OCI-LY1 (cell line): ENCODE results near the gene ORM2.

Source experiments
- H2AFZ ChIP-seq: fragments of 200-600 bp; sonication (generic), shearing (Covaris generic); 2 replicates; pipeline ENCODE4 v1.6.0; 2014; ENCODE audit warnings: antibody characterized with exemption, mild to moderate bottlenecking, low read length
- H3F3A ChIP-seq: fragments of 200-600 bp; sonication (generic), shearing (Covaris generic); 2 replicates; pipeline ENCODE4 v1.6.0; 2014; ENCODE audit warnings: mild to moderate bottlenecking, antibody characterized with exemption, low read length, moderate library complexity; ENCODE audit not compliant: insufficient read depth
- H3K27ac ChIP-seq: fragments of 200-600 bp; sonication (generic); 2 replicates; pipeline ENCODE4 v1.5.1; 2014; ENCODE audit warnings: low read length, mixed run types, mild to moderate bottlenecking, low read depth; ENCODE audit not compliant: poor library complexity, severe bottlenecking
- H3K27me3 ChIP-seq: fragments of 200-600 bp; sonication (generic); 2 replicates; pipeline ENCODE4 v1.6.0; 2014; ENCODE audit warnings: antibody characterized with exemption, mild to moderate bottlenecking, low read length, moderate library complexity; ENCODE audit not compliant: insufficient read depth
- H3K36me3 ChIP-seq: fragments of 200-600 bp; sonication (generic); 2 replicates; pipeline ENCODE4 v1.6.1; 2014; ENCODE audit warnings: mild to moderate bottlenecking, antibody characterized with exemption, low read length, moderate library complexity, mixed read lengths; ENCODE audit not compliant: insufficient read depth
- H3K4me1 ChIP-seq: fragments of 200-600 bp; sonication (generic); 2 replicates; pipeline ENCODE4 v1.5.1; 2014; ENCODE audit warnings: mild to moderate bottlenecking, low read length, moderate library complexity; ENCODE audit not compliant: insufficient read depth, severe bottlenecking
- H3K4me2 ChIP-seq: fragments of 200-600 bp; sonication (generic), shearing (Covaris generic); 2 replicates; pipeline ENCODE4 v1.6.1; 2014; ENCODE audit warnings: low read length
- H3K4me3 ChIP-seq: fragments of 200-600 bp; sonication (generic); 2 replicates; pipeline ENCODE4 v1.5.1; 2014; ENCODE audit warnings: low read length, low read depth, mild to moderate bottlenecking, mixed read lengths; ENCODE audit not compliant: poor library complexity, severe bottlenecking
- H3K79me2 ChIP-seq: fragments of 200-600 bp; shearing (Covaris generic); 2 replicates; pipeline ENCODE4 v1.6.1; 2016; ENCODE audit warnings: mixed run types, low read length, mixed read lengths; ENCODE audit not compliant: insufficient read depth
- H3K9ac ChIP-seq: fragments of 200-600 bp; sonication (generic), shearing (Covaris generic); 2 replicates; pipeline ENCODE4 v1.6.1; 2014; ENCODE audit warnings: mild to moderate bottlenecking, low read length, mixed read lengths
- H3K9me2 ChIP-seq: fragments of 200-600 bp; sonication (generic), shearing (Covaris generic); 2 replicates; pipeline ENCODE4 v1.6.1; 2014; ENCODE audit warnings: low read depth, mild to moderate bottlenecking, low read length, mixed read lengths
- H3K9me3 ChIP-seq: fragments of 200-600 bp; shearing (Covaris generic); 2 replicates; pipeline ENCODE4 v1.6.1; 2014; ENCODE audit warnings: low read length, mixed read lengths
- H4K20me1 ChIP-seq: fragments of 200-600 bp; sonication (generic), shearing (Covaris generic); 2 replicates; pipeline ENCODE4 v1.6.0; 2016; ENCODE audit warnings: mild to moderate bottlenecking, low read length; ENCODE audit not compliant: insufficient read depth
- CTCF ChIP-seq: fragments of 200-600 bp; sonication (generic), shearing (Covaris generic); IDR thresholded peaks from 2 replicates; pipeline ENCODE4 v1.5.1; 2017; ENCODE audit warnings: mild to moderate bottlenecking, antibody characterized with exemption, low read length, moderate library complexity, mixed read lengths
- EZH2 ChIP-seq: fragments of 200-600 bp; sonication (generic), shearing (Covaris generic); IDR thresholded peaks from 2 replicates; pipeline ENCODE4 v1.8.0; 2017; ENCODE audit warnings: borderline replicate concordance, mixed run types, mild to moderate bottlenecking, antibody characterized with exemption, low read length, moderate library complexity, mixed read lengths

The ORM2 gene

DNA sequence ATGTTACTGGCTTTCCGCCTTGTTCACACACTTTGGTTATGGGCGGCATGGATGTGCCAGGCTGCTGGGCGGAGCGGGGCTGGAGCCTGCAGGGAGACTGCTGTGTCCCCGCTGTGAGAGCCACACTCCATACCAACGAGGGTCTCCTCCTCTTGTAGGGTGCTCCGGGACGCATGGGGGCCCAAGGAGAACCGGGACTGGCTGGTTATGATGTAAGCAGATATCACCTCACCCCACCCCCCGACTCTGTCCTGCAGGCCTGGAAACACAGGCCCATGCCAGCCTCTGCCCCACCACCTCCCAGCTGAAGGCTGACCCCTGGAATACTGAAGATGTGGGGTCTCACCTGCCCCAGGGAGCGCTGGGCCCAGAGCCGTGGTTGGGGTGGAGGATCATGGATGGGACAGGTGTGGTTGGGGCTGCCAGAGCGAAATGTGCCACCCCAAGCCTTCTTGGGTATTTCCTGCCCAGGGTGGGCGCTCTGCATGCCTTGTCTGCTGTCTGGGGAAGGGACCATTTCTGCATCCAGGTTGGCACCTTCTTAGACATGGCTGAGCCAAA, 46.0 kb upstream of the ORM2 start:
- H3K36me3 ChIP-seq = no peaks in the 10 kb centered on the region
- 0 out of 2 replicates have a peak, but pooled peaks cover 6% of the 10 kb centered on the region for H3K27me3 ChIP-seq
- H3K79me2 ChIP-seq = no peaks in the 10 kb centered on the region
- no peak overlapping the region for H2AFZ ChIP-seq
- no peak overlapping the region for H3K4me2 ChIP-seq
- H4K20me1 ChIP-seq = no peaks in the 10 kb centered on the region
- TF ChIP-seq CTCF (no peak), EZH2 (no peak)
- no peak overlapping the region for H3K9ac ChIP-seq
- no peaks in the 10 kb centered on the region for H3K9me2 ChIP-seq
- H3K27ac ChIP-seq = no peak overlapping the region
- H3F3A ChIP-seq = no peaks in the 10 kb centered on the region
- no peaks in the 10 kb centered on the region for H3K4me1 ChIP-seq
- H3K9me3 ChIP-seq = no peaks in the 10 kb centered on the region
- H3K4me3 ChIP-seq = no peak overlapping the region

DNA sequence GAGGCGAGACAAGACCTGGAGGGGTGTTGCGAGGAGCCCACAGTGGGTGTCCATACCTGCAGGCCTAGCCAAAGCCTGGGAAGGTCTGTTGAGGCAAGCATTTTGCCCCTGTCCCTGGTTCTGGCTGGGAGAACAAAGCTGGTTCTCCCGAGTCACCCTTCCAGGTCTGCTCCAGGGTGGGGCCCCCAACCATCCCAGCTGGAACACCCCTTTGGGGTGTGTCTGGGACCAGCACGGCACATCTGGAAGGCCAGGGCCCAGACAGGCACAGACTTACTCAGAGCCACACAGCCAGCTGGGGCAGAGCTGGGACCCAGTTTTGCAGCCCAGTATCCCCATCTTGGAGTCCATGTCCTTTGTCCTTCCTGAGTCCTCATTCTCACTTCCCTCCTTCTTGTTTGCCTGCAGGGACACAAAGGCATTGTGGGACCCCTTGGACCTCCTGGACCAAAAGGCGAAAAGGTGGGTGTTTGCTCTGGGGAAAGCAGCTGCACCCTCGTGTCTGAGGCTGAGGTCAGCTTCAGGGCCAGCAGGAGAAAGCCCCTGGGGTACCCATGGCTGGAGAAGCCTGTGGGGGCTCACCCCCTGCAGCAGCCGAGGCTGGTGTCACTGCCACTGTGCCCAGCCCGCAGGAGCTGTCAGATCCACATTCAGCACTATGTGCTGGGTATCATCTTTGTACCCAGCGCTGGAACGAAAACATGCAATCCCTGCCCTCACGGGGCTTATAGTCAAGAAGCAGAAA, 45.2 kb upstream of the ORM2 start:
- H3K36me3 ChIP-seq = no peaks in the 10 kb centered on the region
- H2AFZ ChIP-seq = no peak overlapping the region
- no peak for TF ChIP-seq EZH2
- TF ChIP-seq CTCF = no peak
- H3K27ac ChIP-seq = no peak overlapping the region
- H3K4me1 ChIP-seq = no peaks in the 10 kb centered on the region
- H3K27me3 ChIP-seq = no peaks in the 10 kb centered on the region
- no peaks in the 10 kb centered on the region for H3K9me2 ChIP-seq
- no peaks in the 10 kb centered on the region for H3F3A ChIP-seq
- no peak overlapping the region for H3K4me2 ChIP-seq
- H3K4me3 ChIP-seq = no peak overlapping the region
- H4K20me1 ChIP-seq = no peaks in the 10 kb centered on the region
- no peaks in the 10 kb centered on the region for H3K9me3 ChIP-seq
- H3K9ac ChIP-seq = no peak overlapping the region
- H3K79me2 ChIP-seq = no peaks in the 10 kb centered on the region

GRCh38 chr9:114285166-114285867, 44.4 kb upstream of the ORM2 start:
- no peaks in the 10 kb centered on the region for H3K79me2 ChIP-seq
- H3K27ac ChIP-seq = no peak overlapping the region
- no peaks in the 10 kb centered on the region for H3K36me3 ChIP-seq
- H2AFZ ChIP-seq = no peak overlapping the region
- no peaks in the 10 kb centered on the region for H4K20me1 ChIP-seq
- no peaks in the 10 kb centered on the region for H3K4me1 ChIP-seq
- no peaks in the 10 kb centered on the region for H3K9me3 ChIP-seq
- no peaks in the 10 kb centered on the region for H3K27me3 ChIP-seq
- no peak overlapping the region for H3K4me2 ChIP-seq
- TF ChIP-seq CTCF (no peak), EZH2 (no peak)
- H3K9me2 ChIP-seq = no peaks in the 10 kb centered on the region
- H3K9ac ChIP-seq = no peak overlapping the region
- H3F3A ChIP-seq = no peaks in the 10 kb centered on the region
- no peak overlapping the region for H3K4me3 ChIP-seq
